CD4-positive, alpha-beta T cell treated with Interferon alpha-2 for 1 hour (primary cell): ENCODE results near the gene PTPRN2.
"Not testable (repeated sequence)": the region's sequence is repeated elsewhere in the genome, so short reads cannot be mapped to it uniquely, and the experiment has no call there.

Experiments used
- DNase-seq, 2 donors: peaks; one replicate each; pipeline ENCODE4 v3.0.0-alpha.2; 2020 to 2022

PTPRN2 gene

GRCh38 chr7:158239290-158239981 lies 348.2 kb downstream of the PTPRN2 start:
- no peak for DNase-seq

- DNase-seq = no peak
Observed at GRCh38 chr7:158238616-158239289, 348.9 kb downstream of the PTPRN2 start.

- no peak for DNase-seq
Observed at GRCh38 chr7:158237672-158238335, 349.8 kb downstream of the PTPRN2 start.

GRCh38 chr7:158236400-158236799 lies 351.2 kb downstream of the PTPRN2 start:
- DNase-seq = no peak

GRCh38 chr7:158235862-158236261 lies 351.8 kb downstream of the PTPRN2 start:
- no peak for DNase-seq

GRCh38 chr7:158229945-158230344 lies 357.7 kb downstream of the PTPRN2 start:
- DNase-seq = no peak

- no peak for DNase-seq
Observed at GRCh38 chr7:158228986-158229385, 358.6 kb downstream of the PTPRN2 start.

GRCh38 chr7:158228131-158228530 lies 359.5 kb downstream of the PTPRN2 start:
- DNase-seq = no peak

GRCh38 chr7:158227258-158227984 lies 360.2 kb downstream of the PTPRN2 start:
- no peak for DNase-seq

GRCh38 chr7:158216198-158216597 lies 371.4 kb downstream of the PTPRN2 start:
- no peak for DNase-seq

GRCh38 chr7:158209435-158209834 lies 378.2 kb downstream of the PTPRN2 start:
- DNase-seq = no peak

- no peak for DNase-seq
Observed at GRCh38 chr7:158206341-158206740, 381.3 kb downstream of the PTPRN2 start.

GRCh38 chr7:158204453-158204852 lies 383.2 kb downstream of the PTPRN2 start:
- DNase-seq = no peak

- DNase-seq = not testable (repeated sequence)
Observed at GRCh38 chr7:158203948-158204347, 383.7 kb downstream of the PTPRN2 start.

- no peak for DNase-seq
Observed at GRCh38 chr7:158194365-158194900, 393.2 kb downstream of the PTPRN2 start.

GRCh38 chr7:158193446-158193845 lies 394.2 kb downstream of the PTPRN2 start:
- no peak for DNase-seq

- no peak for DNase-seq
Observed at GRCh38 chr7:158192956-158193355, 394.7 kb downstream of the PTPRN2 start.

GRCh38 chr7:158192184-158192835 lies 395.3 kb downstream of the PTPRN2 start:
- DNase-seq = no peak

GRCh38 chr7:158191671-158192070 lies 396.0 kb downstream of the PTPRN2 start:
- no peak for DNase-seq

GRCh38 chr7:158190756-158191155 lies 396.9 kb downstream of the PTPRN2 start:
- no peak for DNase-seq

GRCh38 chr7:158188676-158189075 lies 398.9 kb downstream of the PTPRN2 start:
- no peak for DNase-seq

GRCh38 chr7:158187694-158187994 lies 400.0 kb downstream of the PTPRN2 start:
- DNase-seq = no peak
